GM21390 (cell line): ENCODE measurements around the gene PACSIN1.

Source experiments
- ATAC-seq: cut with Tn5 transposase; IDR thresholded peaks from one replicate; pipeline ENCODE4 v1.9.1; 2021; ENCODE audit not compliant: unreplicated experiment

Gene PACSIN1

DNA sequence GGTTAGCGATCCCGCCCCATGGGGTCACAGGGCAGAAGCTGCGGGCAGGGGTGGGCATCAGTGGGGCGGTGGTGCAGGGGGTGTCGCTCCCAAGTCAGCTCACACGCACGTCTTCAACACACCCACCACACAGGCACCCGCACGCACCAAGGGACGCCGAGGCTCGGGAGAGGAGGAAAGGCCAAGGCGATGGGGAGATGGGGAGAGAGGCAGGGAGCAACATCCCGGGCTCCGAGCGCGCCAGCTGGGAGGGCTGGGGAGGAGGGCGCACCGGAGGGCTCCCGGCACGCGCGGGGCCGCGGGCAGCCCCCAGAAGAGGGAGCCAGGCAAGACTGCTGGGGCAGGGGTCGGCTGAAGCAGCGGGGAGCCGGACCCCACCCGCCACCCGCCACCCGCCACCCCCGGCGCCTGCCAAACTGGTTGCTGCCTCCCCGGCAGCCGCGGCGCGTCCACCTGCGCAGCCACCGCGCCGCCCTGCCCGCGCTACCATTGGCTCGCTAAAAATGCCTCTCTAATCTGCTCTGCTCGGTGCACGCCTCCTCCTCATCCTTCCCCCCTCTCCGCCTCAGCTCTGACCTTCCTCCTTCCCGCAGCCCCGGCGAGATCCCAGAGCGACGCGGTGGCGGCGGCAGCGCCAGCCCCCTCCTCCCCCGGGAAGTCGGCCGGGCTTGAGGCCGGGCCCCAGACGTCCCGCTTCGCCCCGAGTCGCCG is at the start of gene PACSIN1:
Gene PACSIN1 (plus strand): TSS at position 546 of the 711 bp plus-strand sequence. CDS start 60,230 bp downstream, outside the sequence.
- ATAC-seq: no peak

- no peak for ATAC-seq
Measured at GRCh38 chr6:34416877-34417371, 49.0 kb upstream of the PACSIN1 start.

DNA sequence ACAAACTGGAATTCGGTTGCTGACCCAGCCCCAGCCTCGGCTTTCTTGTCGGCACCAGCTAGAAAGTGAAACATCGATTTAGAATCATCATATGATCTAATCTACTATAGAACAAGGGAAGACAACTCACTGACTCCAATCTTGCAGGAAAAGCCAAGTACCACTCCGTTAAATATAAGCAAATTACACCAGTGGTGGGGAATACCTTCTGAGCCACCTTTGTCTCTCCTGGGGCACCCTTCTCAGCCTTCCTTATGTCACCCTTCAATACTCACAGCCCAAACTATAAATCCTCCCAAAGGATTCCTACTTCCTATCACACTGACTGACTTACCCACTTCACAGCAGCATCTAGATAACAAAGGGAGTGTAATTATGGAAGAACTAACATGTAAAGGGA is 47.5 kb upstream of the PACSIN1 start:
- no peak for ATAC-seq

- no peak for ATAC-seq
Measured at GRCh38 chr6:34423254-34423653, 42.6 kb upstream of the PACSIN1 start.

DNA sequence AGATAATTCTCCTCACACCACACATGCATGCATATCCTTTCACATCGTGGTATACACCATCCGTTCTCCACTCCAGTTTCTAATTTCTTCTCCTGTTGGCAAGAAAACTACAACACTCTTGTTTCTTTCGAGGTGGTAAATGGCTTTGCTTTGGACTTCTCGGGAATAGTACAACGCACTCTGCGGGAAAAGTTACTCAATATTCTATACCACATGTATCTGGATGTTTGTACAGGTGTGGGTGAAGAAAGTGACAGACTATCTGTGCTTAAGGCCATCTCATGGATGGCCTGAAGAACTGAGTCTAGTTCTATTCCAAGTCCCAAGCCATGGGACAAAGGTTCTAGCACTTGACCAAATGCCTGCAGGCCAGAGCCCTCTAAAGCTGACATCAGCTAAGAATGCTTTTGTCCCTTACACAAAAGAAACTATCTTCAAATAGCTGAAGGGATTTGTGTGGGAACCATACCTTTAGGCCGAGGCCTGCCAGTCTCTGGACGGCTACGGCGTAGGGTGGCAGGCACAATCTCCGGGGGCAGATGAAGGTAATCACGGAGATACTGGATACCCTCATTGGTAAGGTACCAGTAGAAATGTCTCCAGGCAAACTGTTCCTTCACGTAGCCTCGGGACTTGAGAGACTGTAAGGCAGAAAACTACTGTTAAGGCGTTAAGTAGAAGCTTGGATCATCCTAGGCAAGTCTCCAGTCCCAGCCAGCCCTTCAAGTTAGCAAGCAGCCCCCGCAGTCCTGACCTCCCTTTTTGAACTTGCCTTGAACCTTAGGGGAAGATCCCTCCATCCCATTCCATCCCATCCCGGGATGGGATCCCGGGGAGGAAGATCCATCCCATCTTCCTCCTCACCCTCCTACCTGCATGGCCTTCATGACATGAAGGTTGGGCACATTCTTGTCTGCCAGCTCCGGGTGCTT is 41.4 kb upstream of the PACSIN1 start:
- ATAC-seq: no peak

DNA sequence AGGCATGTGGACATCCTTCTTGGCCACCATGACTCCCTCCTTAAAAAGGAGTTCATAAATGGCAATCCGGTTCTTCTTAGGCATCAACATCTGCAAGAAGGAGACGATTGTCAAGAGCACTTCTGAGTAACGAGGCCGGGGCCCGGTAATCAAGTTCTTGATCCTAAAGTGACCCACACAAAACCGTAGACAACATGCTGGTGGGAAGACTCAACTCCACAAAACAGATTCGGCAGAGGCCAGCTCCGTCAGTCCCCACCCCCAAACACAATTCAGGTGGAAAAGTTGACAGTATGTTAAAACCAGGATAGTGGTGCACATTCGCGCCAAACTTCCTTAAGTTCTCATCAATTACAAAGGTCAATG is 40.8 kb upstream of the PACSIN1 start:
- peak; percentile 18 for ATAC-seq

DNA sequence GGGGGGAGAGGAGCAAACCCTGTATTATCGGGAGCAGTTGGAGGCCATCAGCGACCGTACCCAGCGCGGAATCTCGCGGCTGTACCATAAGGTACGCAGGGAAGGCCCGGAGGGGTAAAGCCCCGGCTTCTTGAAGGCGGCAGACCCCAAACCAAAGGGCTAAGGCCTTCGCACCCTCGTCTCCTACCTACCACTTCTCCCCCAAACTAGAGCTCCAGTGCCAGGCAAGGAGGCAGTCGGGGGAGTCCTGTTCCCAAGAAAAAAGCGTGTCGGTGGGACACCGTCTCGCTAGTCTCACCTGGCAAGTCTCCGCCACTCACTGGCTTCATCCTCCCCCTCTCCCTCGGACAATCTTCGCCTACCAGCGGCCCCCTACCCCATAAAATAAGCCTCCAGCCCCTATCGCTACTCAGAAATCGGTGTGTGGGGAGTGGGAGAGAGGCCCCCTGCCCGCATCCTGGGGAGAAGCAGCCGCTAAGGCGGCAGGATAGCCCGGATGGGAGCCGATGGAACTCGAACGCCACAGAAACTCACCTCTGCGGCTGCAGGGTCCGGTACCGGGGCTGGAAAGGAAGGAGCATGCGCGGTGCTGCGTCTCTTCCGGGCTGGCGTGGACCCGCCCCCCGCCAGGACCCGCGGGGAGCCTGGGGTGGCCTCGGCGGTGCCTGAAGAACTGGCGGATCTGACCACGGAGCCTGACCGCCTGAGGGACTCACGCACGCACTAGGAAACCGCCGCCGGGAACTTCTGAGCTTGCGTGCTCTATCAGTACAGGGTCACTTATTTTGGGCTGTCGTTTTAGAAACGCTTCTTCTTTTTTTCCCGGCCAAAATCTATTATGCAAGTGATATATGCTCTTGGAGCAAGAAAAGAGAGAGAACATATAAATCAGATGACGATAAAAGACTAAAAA is 40.1 kb upstream of the PACSIN1 start, which contains the start of gene RPS10:
Gene RPS10 (minus strand): TSS at position 572 of the 913 bp plus-strand sequence. CDS start 848 bp downstream, outside the sequence.
- ATAC-seq: peak; percentile 76

DNA sequence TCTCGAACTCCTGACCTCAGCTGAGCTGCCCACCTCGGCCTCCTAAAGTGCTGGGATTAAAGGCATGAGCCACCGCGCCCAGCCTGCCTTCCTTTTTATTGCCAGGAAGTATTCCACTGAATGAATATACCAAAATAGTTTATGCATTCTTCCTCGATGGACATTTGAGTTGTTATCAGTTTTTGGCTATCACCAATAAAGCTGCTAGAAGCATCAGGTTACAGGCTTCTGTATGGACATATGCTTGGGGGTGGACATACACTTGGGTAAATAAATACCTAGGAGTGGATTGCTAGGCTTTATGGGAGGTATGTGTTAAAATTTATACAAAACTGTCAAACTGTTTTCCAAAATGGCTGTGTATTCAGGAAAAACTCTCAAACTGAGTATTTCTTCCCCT is 30.0 kb upstream of the PACSIN1 start:
- ATAC-seq: no peak

GRCh38 chr6:34436803-34437643 is 28.9 kb upstream of the PACSIN1 start:
- no peak for ATAC-seq

- no peak for ATAC-seq
Measured at GRCh38 chr6:34437644-34437970, 28.3 kb upstream of the PACSIN1 start.

GRCh38 chr6:34438705-34439104 is 27.2 kb upstream of the PACSIN1 start:
- ATAC-seq: no peak

DNA sequence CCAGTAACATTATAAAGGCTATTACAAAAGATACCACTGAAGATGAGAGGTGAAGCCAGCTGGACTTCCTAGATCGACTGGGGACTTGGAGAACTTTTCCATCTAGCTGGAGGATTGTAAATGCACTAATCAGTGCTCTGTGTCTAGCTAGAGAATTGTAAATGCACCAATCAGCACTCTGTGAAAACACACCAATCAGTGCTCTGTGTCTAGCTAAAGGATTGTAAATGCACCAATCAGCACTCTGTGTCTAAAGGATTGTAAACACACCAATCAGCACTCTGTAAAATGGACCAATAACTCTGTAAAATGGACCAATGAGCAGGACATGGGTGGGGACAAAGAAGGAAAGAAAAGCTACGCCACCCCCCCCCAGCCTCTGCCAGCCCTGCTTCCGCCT is 26.4 kb upstream of the PACSIN1 start:
- ATAC-seq: no peak

DNA sequence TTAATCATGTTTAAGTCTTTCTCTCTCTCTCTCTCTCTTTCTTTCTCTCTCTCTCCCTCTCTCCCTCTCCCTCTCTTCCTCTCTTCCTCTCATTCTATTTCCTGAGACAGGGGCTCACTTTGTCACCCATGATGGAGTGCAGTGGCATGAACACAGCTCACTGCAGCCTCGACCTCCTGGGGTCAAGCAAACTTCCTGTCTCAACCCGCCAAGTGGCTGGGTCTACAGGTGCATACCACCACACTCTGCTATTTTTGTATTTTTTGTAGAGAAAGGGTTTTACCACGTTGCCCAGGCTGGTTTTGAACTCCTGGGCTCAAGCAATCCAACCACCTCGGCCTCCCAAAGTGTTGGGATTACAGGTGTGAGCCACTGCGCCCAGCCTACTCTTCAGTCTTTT is 24.4 kb upstream of the PACSIN1 start:
- no peak for ATAC-seq

- no peak for ATAC-seq
Measured at GRCh38 chr6:34445313-34445860, 20.5 kb upstream of the PACSIN1 start.

DNA sequence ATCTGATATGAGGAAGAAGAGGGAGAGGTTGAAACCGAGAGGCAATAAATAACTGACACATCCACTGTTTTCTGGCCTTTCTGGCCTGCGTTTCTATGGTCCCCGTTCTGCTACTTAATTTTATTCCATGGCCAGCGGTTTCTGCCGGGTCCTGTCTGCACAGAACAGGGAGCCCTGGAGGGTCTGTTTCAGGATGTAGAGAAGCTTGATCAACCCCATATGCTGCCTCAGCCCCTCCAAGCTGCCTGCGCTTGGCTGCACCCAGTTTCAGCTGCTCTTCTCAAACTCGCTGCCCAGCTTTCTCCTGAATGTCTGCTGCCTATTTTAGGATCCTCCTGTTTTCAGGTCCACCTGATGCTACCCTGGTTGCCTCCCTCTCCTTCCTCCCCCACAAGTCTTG is 18.5 kb upstream of the PACSIN1 start:
- no peak for ATAC-seq

GRCh38 chr6:34447910-34448309 is 18.0 kb upstream of the PACSIN1 start:
- no peak for ATAC-seq

- ATAC-seq: no peak
Measured at GRCh38 chr6:34451192-34451591, 14.7 kb upstream of the PACSIN1 start.

DNA sequence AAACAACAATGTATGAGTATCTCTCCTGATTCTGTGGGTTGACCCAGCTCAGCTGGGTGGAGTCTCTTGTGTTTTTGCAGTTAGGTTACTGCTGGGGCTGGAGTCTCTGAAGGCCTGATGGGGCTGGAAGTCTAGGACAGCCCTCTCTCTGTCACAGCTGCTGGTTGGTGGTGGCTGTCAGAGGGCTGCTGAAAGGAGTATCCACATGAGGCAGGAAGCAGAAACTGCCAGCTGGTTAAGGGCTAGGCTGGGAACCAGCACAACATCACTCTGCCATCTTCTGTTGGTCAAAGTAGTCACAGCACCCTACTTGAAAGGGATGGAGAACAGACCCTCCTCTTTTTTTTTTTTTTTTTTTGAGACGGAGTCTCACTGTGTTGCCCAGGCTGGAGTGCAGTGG is 10.0 kb upstream of the PACSIN1 start:
- no peak for ATAC-seq

GRCh38 chr6:34457382-34457741 is 8.5 kb upstream of the PACSIN1 start:
- ATAC-seq: no peak
